B cell (primary cell): Measurements from ENCODE around the gene PRKN. TPM values are rescaled to one million over a fixed set of nuclear protein-coding genes. Genes with fewer than 3 reads are reported as not detected.

Experiments
- ATAC-seq: fragments of 200-7000 bp; cut with Tn5 transposase; one replicate; pipeline ENCODE4 v1.10.0; 2021; ENCODE audit warnings: low read depth, mild to moderate bottlenecking, moderate number of reproducible peaks, moderate library complexity
- CTCF ChIA-PET: fragments of 350-600 bp; sonication (Branson Sonifier 250); formaldehyde crosslinking; loops from one replicate; lab custom pipeline; 2021; ENCODE audit warnings: antibody characterized with exemption, inconsistent platforms; lab: Charles Lee
- POLR2A ChIA-PET: fragments of 350-600 bp; sonication (Branson Sonifier 250); formaldehyde crosslinking; loops from one replicate; lab custom pipeline; 2021; ENCODE audit warnings: antibody characterized with exemption; lab: Charles Lee
- DNase-seq: peaks from one replicate; pipeline ENCODE4 v3.0.0; 2013
- H2AFZ ChIP-seq: 2 replicates; pipeline ENCODE4 v1.6.1; 2012; ENCODE audit warnings: mild to moderate bottlenecking, low read depth, low read length; ENCODE audit not compliant: insufficient read depth, poor library complexity, severe bottlenecking
- H3K27ac ChIP-seq, 2 donors: 1 replicate in 1 of 2; 2 replicates in 1 of 2; pipeline ENCODE4 v1.5.1; 2012 to 2013; ENCODE audit warnings: low read length in 2 of 2, mild to moderate bottlenecking in 2 of 2, moderate library complexity in 1 of 2
- H3K27me3 ChIP-seq, 4 experiments: fragments of 200-600 bp in 1 of 4; sonication (generic) in 1 of 4; replicated peaks in 1 of 4; 1 replicate in 2 of 4; 2 replicates in 2 of 4; pipeline versions ENCODE4 v1.6.1 to v1.7.0; 2013 to 2016; ENCODE audit warnings: low read length in 3 of 4, mild to moderate bottlenecking in 2 of 4, mixed read lengths in 1 of 4, moderate library complexity in 1 of 4; ENCODE audit not compliant: insufficient read depth in 4 of 4, control insufficient read depth in 3 of 4; ENCODE audit errors: control extremely low read depth in 1 of 4
- H3K36me3 ChIP-seq, 2 experiments: replicated peaks in 1 of 2; 1 replicate in 1 of 2; 2 replicates in 1 of 2; pipeline versions ENCODE4 v1.6.1 to v1.7.1; 2013; ENCODE audit warnings: low read length in 1 of 2; ENCODE audit not compliant: insufficient read depth in 2 of 2, control insufficient read depth in 1 of 2; ENCODE audit errors: control extremely low read depth in 1 of 2, extremely low read depth in 1 of 2
- H3K4me1 ChIP-seq, 2 donors: fragments of 200-600 bp in 1 of 2; sonication (generic) in 1 of 2; 1 replicate in 1 of 2; 2 replicates in 1 of 2; pipeline versions ENCODE4 v1.5.1 to v1.6.1; 2013 to 2017; ENCODE audit warnings: low read length in 2 of 2; ENCODE audit not compliant: control insufficient read depth in 2 of 2, insufficient read depth in 2 of 2
- H3K4me2 ChIP-seq: replicated peaks from 2 replicates; pipeline ENCODE3; 2012; ENCODE audit warnings: mild to moderate bottlenecking, low read depth, low read length; ENCODE audit not compliant: poor library complexity, severe bottlenecking
- H3K4me3 ChIP-seq, 5 experiments: fragments of 200-600 bp in 1 of 5; sonication (generic) in 1 of 5; 1 replicate in 3 of 5; 2 replicates in 2 of 5; pipeline versions ENCODE4 v1.5.1 to v1.7.0; 2011 to 2016; ENCODE audit warnings: low read length in 4 of 5, mild to moderate bottlenecking in 4 of 5, low read depth in 2 of 5, control low read depth in 1 of 5, moderate library complexity in 1 of 5; ENCODE audit not compliant: insufficient read depth in 1 of 5; ENCODE audit errors: control extremely low read depth in 1 of 5, extremely low read depth in 1 of 5
- H3K79me2 ChIP-seq: fragments of 200-600 bp; sonication (generic); one replicate; pipeline ENCODE4 v1.6.0; 2016; ENCODE audit warnings: low read length; ENCODE audit not compliant: control insufficient read depth, insufficient read depth
- H3K9ac ChIP-seq: fragments of 200-600 bp; sonication (generic); 2 replicates; pipeline ENCODE4 v1.6.1; 2017; ENCODE audit warnings: mild to moderate bottlenecking, low read length, moderate library complexity
- H3K9me3 ChIP-seq, 3 donors: one replicate each; pipeline versions ENCODE4 v1.6.1 to v1.7.1; 2013; ENCODE audit warnings: low read length in 2 of 3; ENCODE audit not compliant: control insufficient read depth in 2 of 3, insufficient read depth in 1 of 3; ENCODE audit errors: control extremely low read depth in 1 of 3
- H4K20me1 ChIP-seq: 2 replicates; pipeline ENCODE4 v1.6.0; 2012; ENCODE audit warnings: mild to moderate bottlenecking, low read length; ENCODE audit not compliant: insufficient read depth, control insufficient read depth, poor library complexity, severe bottlenecking
- H3K27ac Mint-ChIP-seq: one replicate; pipeline ENCODE4 v1.8.0; 2021; ENCODE audit warnings: mixed read lengths
- H3K27me3 Mint-ChIP-seq: one replicate; pipeline ENCODE4 v1.8.0; 2021; ENCODE audit warnings: mixed read lengths
- H3K4me1 Mint-ChIP-seq: one replicate; pipeline ENCODE4 v1.8.0; 2021; ENCODE audit warnings: mixed read lengths
- H3K4me3 Mint-ChIP-seq: one replicate; pipeline ENCODE4 v1.8.0; 2021; ENCODE audit warnings: mixed read lengths
- H3K9me3 Mint-ChIP-seq: one replicate; pipeline ENCODE4 v1.8.0; 2022; ENCODE audit warnings: mixed read lengths; ENCODE audit not compliant: insufficient read depth
- EZH2 ChIP-seq: IDR thresholded peaks from 2 replicates; pipeline ENCODE4 v1.6.1; 2012; ENCODE audit warnings: borderline replicate concordance, low read depth, mild to moderate bottlenecking, moderate library complexity, low read length; ENCODE audit not compliant: insufficient read depth, poor library complexity, severe bottlenecking
- WGBS: methylation state at CpG from one replicate; pipeline ENCODE4 v1.1.5; 2013; ENCODE audit warnings: missing lambda C conversion rate; ENCODE audit not compliant: insufficient coverage; 5-methylcytosine and 5-hydroxymethylcytosine counted together
- intact Hi-C: fragments of 100-400 bp; cut with micrococcal nuclease; formaldehyde crosslinking; loops from one replicate; pipeline ENCODE4 v1.10.0; 2022
- polyA plus RNA-seq: library from polyadenylated mRNA; depleted of rRNA; stranded (reverse); fragments of >200 nt; gene quantifications from 2 replicates; pipeline ENCODE4 v1.2.3, GENCODE V29; 2012
- total RNA-seq, 2 donors: library from RNA; stranded (reverse); fragments of 120-200 nt in 1 of 2; gene quantifications; 1 replicate in 1 of 2; 2 replicates in 1 of 2; pipeline versions ENCODE4 v1.2.3 to v1.2.4, GENCODE V29; 2013 to 2022
- TF ChIP-seq, protein P1 (sequence below): fragments of 200-600 bp; IDR thresholded peaks from one replicate; pipeline ENCODE4 v1.8.0; 2022; ENCODE audit warnings: antibody characterized with exemption, mild to moderate bottlenecking

PRKN gene
- total and polyA plus RNA-seq, 2 donors (not counting 1 experiment from before 2014, with no cell fraction given): 1.6 to 6.2 TPM

DNA sequence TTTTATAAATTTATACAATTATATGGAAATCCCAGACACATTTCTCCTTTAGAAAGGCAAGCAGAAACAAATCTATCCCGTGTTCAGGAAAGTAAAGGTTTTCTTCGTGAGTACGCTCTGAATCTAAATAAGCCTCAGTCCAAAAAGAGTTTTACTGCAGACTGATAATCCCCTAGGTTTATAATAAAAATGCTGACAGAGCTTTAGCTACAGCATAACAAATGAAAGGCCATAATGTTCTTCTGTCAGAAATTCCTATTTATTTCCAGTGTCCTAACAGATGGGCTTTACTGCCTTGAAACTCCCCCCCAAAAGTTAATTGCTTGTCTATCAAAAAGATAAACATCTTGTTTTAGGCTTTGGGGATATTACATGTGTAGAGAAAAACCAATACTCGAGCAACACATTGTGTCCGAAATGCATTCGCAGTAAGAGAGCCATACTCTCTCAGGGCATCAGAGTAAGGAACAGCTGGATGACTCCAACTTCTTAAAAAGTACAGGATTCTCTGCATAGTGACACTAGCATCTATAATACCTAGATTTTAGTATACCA is 109.0 kb downstream of the PRKN start:
- no peak overlapping the region for H2AFZ ChIP-seq
- ATAC-seq (no peak), DNase-seq (no peak)
- Mint-ChIP-seq H3K4me3 (no peak overlapping the region), H3K27me3 (no peaks in the 10 kb centered on the region), H3K9me3 (no peaks in the 10 kb centered on the region), H3K27ac (no peak overlapping the region), H3K4me1 (no peaks in the 10 kb centered on the region)
- no peaks in the 10 kb centered on the region for H4K20me1 ChIP-seq
- no peak overlapping the region for H3K27ac ChIP-seq
- no peaks in the 10 kb centered on the region for H3K27me3 ChIP-seq
- ChIA-PET CTCF (no interaction called here), POLR2A (no interaction called here)
- no CpG with 5 or more reads among the region's 6 CpGs for WGBS
- TF ChIP-seq, protein P1, sequence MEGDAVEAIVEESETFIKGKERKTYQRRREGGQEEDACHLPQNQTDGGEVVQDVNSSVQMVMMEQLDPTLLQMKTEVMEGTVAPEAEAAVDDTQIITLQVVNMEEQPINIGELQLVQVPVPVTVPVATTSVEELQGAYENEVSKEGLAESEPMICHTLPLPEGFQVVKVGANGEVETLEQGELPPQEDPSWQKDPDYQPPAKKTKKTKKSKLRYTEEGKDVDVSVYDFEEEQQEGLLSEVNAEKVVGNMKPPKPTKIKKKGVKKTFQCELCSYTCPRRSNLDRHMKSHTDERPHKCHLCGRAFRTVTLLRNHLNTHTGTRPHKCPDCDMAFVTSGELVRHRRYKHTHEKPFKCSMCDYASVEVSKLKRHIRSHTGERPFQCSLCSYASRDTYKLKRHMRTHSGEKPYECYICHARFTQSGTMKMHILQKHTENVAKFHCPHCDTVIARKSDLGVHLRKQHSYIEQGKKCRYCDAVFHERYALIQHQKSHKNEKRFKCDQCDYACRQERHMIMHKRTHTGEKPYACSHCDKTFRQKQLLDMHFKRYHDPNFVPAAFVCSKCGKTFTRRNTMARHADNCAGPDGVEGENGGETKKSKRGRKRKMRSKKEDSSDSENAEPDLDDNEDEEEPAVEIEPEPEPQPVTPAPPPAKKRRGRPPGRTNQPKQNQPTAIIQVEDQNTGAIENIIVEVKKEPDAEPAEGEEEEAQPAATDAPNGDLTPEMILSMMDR: no peak
- no peak for TF ChIP-seq EZH2
- no peak overlapping the region for H3K4me3 ChIP-seq
- H3K79me2 ChIP-seq: no peaks in the 10 kb centered on the region
- intact Hi-C loops: no loop called here
- no peak overlapping the region for H3K4me2 ChIP-seq
- no peaks in the 10 kb centered on the region for H3K36me3 ChIP-seq
- no peaks in the 10 kb centered on the region for H3K9me3 ChIP-seq
- no peak overlapping the region for H3K9ac ChIP-seq
- no peaks in the 10 kb centered on the region for H3K4me1 ChIP-seq

DNA sequence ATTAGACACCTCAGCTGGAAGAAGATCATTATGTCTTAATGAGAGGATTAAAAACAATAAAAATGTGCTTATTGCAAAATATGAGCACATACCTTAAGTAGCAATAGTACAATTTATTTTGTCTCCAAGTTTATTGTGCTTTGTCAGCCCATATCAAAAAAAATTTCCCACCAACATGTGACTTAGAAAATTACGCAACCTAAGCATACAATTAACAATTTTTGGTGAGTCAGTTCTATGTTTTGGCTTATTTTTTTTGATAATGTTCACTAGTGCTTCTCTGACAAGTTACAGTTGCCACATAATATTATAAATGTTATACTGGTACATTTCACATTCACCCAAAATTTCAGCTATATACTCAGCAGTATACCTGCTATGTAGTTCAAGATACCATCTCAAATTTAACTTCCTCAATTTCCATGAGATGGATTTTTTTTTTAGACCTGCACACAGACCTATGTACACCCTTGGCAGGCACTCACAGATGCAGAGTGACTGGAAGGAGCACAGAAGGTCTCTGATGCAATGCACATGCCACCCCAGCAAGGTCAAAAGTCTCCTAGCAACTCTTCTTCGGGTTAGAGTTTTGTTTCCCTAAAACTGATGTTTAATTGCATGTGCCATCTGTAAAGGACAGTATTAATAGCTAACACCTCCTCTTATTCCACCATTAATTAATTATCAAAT is 112.4 kb downstream of the PRKN start:
- Histone ChIP-seq H3K36me3 (no peaks in the 10 kb centered on the region), H3K9me3 (peaks cover 0 to 4% (median 2%) of the 10 kb centered on the region in 3 donors), H3K27me3 (no peaks in the 10 kb centered on the region), H4K20me1 (no peaks in the 10 kb centered on the region), H3K4me3 (no peak overlapping the region), H3K79me2 (no peaks in the 10 kb centered on the region), H3K4me1 (no peaks in the 10 kb centered on the region), H3K4me2 (no peak overlapping the region), H3K27ac (no peak overlapping the region), H3K9ac (no peak overlapping the region), H2AFZ (no peak overlapping the region)
- intact Hi-C loops: no loop called here
- ChIA-PET POLR2A (no interaction called here), CTCF (no interaction called here)
- ATAC-seq (no peak), DNase-seq (no peak)
- no peak overlapping the region for H3K4me3 Mint-ChIP-seq
- no CpG with 5 or more reads among the region's 2 CpGs for WGBS
- H3K27me3 Mint-ChIP-seq: no peaks in the 10 kb centered on the region
- TF ChIP-seq, protein P1: no peak
- TF ChIP-seq EZH2: no peak
- no peaks in the 10 kb centered on the region for H3K4me1 Mint-ChIP-seq
- H3K27ac Mint-ChIP-seq: no peak overlapping the region
- peaks cover 2% of the 10 kb centered on the region for H3K9me3 Mint-ChIP-seq
